NCI-H226 (cell line): Measurements from ENCODE around the gene SDK1.

Source experiments
- DNase-seq: peaks from one replicate; pipeline ENCODE4 v3.0.0-alpha.2; 2015

Gene SDK1

GRCh38 chr7:3336042-3336665, 35.1 kb downstream of the SDK1 start:
- no peak for DNase-seq

DNA sequence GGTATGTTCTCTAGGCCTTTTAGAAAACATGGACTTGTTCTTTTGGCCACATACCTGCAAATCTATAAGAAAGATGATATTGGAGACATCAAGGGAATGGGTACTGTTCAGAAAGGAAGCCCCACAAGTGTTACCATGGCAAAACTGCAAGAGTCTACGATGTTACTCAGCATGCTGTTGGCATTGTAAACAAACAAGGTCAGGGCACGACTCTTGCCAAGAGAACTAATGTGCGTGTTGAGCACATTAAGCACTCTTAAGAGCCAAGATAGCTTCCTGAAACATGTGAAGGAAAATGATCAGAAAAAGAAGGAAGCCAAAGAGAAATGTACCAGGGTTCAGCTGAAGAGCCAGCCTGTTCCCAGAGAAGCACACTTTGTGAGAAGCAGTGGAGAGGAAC, 37.1 kb downstream of the SDK1 start:
- no peak for DNase-seq

DNA sequence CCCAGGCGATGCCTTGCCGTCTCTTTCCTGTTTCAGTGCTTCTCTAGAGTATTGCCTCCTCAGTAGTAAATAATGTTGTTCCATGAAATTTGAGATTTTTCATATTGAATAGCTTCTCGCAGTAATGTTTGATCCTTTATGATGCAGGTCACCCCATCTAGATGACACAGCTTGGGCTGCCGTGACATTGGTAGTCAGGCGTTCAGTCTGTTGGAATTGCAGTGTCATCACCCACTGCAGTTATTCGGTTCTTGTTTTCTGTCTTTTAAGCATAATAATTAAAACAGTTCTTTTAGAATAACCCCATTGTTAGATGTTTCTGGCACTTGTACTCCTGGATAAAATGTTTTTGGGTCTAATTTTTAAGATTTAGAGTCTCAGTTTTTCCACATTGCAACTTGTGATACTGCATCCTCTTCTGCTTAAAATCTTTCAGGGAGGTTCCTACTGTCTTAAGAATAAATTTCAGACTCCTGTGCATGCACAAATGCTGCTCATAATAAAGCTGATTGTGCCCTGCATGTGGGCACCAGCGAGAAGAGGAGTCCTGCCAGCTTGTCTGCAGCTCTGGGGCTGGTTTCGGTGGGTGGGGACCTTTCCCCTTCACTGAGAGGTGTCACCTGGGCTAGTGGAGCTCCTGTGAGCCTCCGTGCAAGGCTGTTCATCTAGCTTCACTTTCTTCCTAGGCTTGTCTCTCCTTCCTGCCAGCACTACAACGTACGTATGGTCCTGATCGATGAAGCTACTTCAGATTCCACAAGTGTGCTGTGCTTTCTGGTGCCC, 44.8 kb downstream of the SDK1 start:
- no peak for DNase-seq

- no peak for DNase-seq
These were observed 48.1 kb downstream of the SDK1 start for GRCh38 chr7:3349126-3349525.

DNA sequence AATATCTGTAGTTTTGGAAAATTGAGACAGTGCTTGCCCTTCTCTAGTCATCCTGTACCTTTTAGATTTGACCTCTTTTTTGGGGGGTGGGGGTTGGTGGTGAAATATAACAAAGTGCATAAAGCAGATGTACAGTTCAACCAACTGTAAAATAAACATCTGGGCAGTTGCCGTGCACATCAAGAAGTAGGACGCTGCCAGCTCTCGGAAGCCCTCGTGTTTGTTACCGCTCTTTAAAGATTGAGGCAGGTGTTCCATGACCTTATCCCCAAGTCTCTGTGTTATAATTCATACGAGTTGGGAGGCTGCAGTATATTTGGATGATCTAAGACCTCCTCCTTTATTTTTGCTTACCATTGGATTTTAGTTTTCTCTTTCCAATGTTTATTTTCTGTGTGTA, 55.1 kb downstream of the SDK1 start:
- no peak for DNase-seq

DNA sequence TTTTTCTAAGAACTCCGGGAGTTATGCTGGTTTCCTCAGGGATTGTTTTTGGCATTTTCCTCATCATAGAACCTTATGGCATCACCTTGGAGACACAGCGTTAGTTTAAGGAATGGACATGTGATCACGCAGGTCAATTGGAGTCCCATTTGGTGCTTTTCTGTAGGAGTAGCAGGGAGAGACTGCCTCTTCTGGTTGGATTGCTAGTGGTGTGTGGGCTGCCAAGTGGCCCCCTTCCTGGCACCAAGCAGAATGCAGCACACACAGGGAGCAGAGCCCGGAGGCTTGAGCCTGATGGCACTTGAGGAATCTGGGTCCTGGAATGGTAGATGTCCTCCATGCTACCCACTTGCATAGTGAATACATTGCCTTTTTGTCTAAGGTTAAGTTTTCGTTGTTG, 57.9 kb downstream of the SDK1 start:
- no peak for DNase-seq

- DNase-seq, result no peak
These were observed 66.2 kb downstream of the SDK1 start for GRCh38 chr7:3367261-3367660.

- DNase-seq, result no peak
These were observed 69.2 kb downstream of the SDK1 start for GRCh38 chr7:3370068-3370830.

- no peak for DNase-seq
These were observed 69.9 kb downstream of the SDK1 start for GRCh38 chr7:3370921-3371320.

DNA sequence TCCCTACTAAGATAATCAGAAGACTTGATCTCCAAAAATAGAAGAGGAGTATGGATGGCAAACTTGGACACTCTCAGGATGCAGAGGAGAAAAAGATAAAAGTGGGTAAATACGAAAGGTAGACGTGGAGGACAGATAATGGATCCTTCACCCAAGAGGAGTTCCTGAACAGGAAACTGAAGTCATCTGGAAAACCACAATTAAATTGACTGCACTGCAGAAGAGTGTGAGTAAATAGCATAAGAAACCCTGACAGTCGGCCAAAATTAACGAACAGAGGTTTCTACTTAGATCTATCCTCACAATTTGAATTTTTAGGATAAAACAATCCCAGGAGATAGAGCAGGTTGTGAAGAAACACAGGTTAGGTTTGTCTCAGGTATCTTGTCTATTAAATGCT, 70.5 kb downstream of the SDK1 start:
- no peak for DNase-seq

DNA sequence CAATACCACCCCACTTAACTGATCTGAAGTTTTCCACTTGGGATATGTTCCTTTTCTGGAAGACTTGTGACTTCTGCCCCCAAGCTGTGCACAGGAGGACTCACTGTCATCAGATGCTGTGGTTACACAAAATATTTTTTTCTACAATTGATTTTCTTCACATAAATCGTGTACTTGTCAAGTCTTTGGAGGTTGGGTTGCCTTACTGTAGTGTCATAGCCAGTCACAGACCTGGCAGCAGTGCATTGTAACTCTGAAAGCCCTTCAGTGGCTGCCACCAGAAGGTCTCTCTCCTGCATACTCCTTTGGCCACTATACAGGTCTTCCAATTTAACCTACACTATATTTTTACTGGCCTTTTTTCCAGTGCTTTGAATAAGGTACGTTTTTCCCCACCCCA, 73.2 kb downstream of the SDK1 start:
- DNase-seq, result no peak

- no peak for DNase-seq
These were observed 77.5 kb downstream of the SDK1 start for GRCh38 chr7:3378390-3379150.

DNA sequence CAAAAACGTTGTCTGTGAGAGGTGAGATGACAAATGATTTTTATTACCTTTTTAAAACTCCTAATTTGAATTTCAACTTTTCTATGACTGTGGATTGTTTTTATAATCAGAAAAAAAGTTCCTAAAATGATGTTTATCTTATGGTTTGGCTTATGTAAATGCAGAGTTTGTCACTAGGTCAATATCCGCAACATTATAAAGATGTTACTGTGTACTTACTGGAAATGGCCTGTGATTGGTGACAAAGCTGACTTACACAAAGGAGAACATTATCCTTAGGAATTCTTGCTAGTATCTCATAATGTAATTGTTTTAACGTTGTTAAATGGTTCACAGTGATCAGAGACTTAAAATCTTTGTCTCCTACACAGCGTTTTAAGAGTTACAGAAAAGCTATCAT, 79.0 kb downstream of the SDK1 start:
- no peak for DNase-seq

- no peak for DNase-seq
These were observed 80.0 kb downstream of the SDK1 start for GRCh38 chr7:3380886-3381685.

GRCh38 chr7:3386423-3387190, 85.6 kb downstream of the SDK1 start:
- no peak for DNase-seq

GRCh38 chr7:3393862-3394261, 92.8 kb downstream of the SDK1 start:
- peak; percentile 33 for DNase-seq

DNA sequence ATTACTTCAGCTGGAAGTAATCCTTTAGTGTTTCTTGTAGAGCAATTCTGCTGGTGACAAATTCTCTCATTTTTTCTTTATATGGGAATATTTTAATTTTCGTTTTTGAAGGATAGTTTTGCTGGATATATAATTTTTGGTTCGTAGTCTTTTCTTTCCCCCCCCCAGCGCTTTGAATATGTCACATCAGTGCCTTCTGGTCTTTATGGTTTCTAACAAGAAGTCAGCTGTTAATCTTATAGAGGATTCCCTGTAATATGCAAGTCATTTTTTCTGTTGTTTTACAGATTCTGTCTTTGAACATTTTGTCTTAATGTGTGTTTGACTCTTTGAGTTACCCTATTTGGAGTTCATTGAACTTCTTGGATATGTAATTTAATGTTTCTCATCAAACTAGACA, 96.3 kb downstream of the SDK1 start:
- no peak for DNase-seq

GRCh38 chr7:3399858-3400257, 98.8 kb downstream of the SDK1 start:
- DNase-seq, result peak; percentile 24

DNA sequence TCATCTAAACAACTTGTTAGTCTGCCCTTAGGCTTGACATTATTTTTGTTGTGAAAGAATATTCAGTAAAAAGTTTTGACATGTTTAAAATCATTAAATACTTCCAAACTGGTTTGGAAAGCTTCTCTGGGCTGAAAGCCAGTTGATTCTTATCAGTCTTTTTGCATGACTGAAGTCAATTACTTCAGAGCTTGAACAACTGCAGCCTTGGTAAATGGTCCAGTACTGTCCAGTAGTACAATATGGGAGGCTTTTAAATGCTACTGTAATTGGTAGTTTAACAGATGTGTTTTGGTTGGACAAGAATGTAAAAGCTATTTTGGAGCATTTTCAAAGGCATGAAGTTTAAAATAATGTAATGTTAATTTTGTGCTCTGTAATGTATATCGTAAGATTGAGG, 103.4 kb downstream of the SDK1 start:
- DNase-seq, result peak; percentile 60

DNA sequence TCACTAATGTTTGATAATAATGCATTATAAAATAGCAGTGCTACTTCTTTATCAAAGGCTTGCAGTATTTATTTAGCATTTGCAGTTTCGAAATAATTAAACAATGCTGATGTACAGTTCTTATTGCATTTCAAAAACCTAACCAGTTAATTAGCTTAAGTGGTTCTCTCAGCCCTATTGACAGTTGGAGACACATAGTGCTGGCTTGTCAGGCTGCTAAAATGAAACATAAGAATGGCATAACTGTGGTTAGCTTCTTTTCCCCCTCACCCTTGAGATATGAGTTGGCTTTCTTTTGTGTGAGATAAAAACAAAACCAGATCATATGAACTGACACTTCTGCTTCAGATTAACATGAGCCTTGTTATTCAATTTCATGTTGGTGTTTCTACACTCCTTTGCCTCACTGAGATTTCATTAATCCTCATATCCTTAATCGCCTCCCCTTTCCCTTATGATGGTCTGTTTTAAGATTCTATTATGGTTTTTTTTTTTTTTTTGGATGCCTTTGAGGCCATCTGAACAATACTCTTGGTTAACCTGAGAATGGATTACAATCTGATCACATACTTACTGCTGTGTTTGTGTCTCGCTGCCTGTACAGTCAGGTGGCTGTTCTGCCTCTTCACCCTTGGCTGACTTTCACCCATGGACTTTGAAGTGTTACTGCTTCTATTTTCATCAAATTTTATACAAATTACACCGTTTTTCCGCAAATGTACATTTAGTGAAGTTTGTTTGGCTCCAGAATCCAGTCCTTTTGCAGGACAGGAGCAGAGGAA, 108.0 kb downstream of the SDK1 start:
- DNase-seq, result peak; percentile 37

DNA sequence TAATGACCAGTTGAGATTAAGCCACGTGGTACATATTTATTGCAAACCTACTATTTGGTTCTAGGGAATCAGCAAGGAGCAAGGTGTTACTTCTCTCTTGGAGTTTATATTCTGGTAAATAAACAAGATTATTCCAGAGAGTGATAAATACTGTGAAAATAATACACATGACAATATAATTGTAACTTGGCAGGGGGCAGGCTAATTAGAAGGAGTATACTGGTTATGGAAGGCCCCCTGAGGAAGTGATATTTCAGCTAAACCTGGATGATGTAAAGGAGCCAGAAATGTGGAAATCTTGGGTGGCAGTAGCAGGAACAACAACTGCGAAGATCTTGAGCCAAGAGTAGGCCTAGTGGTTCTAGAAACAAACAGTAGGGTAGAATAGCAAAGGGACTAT, 111.8 kb downstream of the SDK1 start:
- DNase-seq, result no peak
